Aorta (tissue), 5 donors: ENCODE measurements around the gene SPAG16. TPM values are rescaled to one million over a fixed set of nuclear protein-coding genes. Genes with fewer than 3 reads are reported as not detected.
"Not testable (repeated sequence)": the region's sequence is repeated elsewhere in the genome, so short reads cannot be mapped to it uniquely, and the experiment has no call there.

Source experiments
- ATAC-seq: fragments of 200-7000 bp; cut with Tn5 transposase; one replicate; pipeline ENCODE4 v1.9.1; 2022; ENCODE audit warnings: moderate library complexity; ENCODE audit not compliant: low FRiP score
- DNase-seq, 2 donors: peaks; one replicate each; pipeline ENCODE4 v3.0.0-alpha.2; 2020
- H3K27ac ChIP-seq, 2 donors: one replicate each; pipeline ENCODE4 v1.5.1; 2013; ENCODE audit warnings: low read length in 2 of 2, mild to moderate bottlenecking in 2 of 2, moderate library complexity in 2 of 2, control low read depth in 1 of 2, inconsistent platforms in 1 of 2, low read depth in 1 of 2
- H3K27me3 ChIP-seq, 2 donors: one replicate each; pipeline ENCODE4 v1.6.1; 2013; ENCODE audit warnings: control low read depth in 1 of 2, low read length in 1 of 2, mild to moderate bottlenecking in 1 of 2, moderate library complexity in 1 of 2; ENCODE audit not compliant: insufficient read depth in 2 of 2, control insufficient read depth in 1 of 2
- H3K36me3 ChIP-seq, 2 donors: one replicate each; pipeline ENCODE4 v1.6.1; 2013; ENCODE audit warnings: control low read depth in 1 of 2, low read length in 1 of 2, mild to moderate bottlenecking in 1 of 2; ENCODE audit not compliant: insufficient read depth in 2 of 2, control insufficient read depth in 1 of 2
- H3K4me1 ChIP-seq, 2 donors: one replicate each; pipeline ENCODE4 v1.6.1; 2013; ENCODE audit warnings: low read length in 2 of 2, control low read depth in 1 of 2, mild to moderate bottlenecking in 1 of 2, moderate library complexity in 1 of 2; ENCODE audit not compliant: insufficient read depth in 2 of 2, control insufficient read depth in 1 of 2
- H3K4me3 ChIP-seq, 2 donors: one replicate each; pipeline ENCODE4 v1.5.1; 2013; ENCODE audit warnings: low read length in 2 of 2, control low read depth in 1 of 2, mild to moderate bottlenecking in 1 of 2
- H3K9me3 ChIP-seq: one replicate; pipeline ENCODE4 v1.6.1; 2013; ENCODE audit warnings: mild to moderate bottlenecking, low read length; ENCODE audit not compliant: control insufficient read depth
- WGBS, 2 donors: extraction: QIAGEN DNeasy Blood & Tissue Kit; methylation state at CpG; one replicate each; pipeline ENCODE4 v1.1.7; 2013; 5-methylcytosine and 5-hydroxymethylcytosine counted together
- intact Hi-C, 2 donors: fragments of 100-400 bp; cut with DNase I; formaldehyde crosslinking; loops; one replicate each; pipeline versions ENCODE4 v1.14.2 to v1.15.0; 2022
- polyA plus RNA-seq, 2 donors: library from polyadenylated mRNA; stranded (reverse); fragments of 200-250 nt; gene quantifications; one replicate each; pipeline ENCODE4 v1.2.3, GENCODE V29; 2013
- total RNA-seq, 2 donors: library from RNA; stranded (reverse); fragmentation: NEBNext Ultra II Directional; extraction: Animal tissue kit (Norgen Biotek cat#: 25700); gene quantifications; one replicate each; pipeline ENCODE4 v1.2.1, GENCODE V29; 2021
- donor health status: healthy with polysubstance abuse.
- donor health status: Bipolar disorder and iron deficiency.
- donor health status: DM: no; HTN: no; CAD: no.
- donor health status: DM: no; HTN: no; CAD: no.
- donor health status: DM: yes; HTN: yes; CAD: no.

Gene SPAG16
- total and polyA plus RNA-seq, 4 donors = 23.7 to 36.1 (median 24.4) TPM

GRCh38 chr2:213664817-213665216 lies 380.6 kb downstream of the SPAG16 start:
- H3K4me3 ChIP-seq = no peak overlapping the region
- H3K27ac ChIP-seq = no peak overlapping the region
- no peak for DNase-seq
- no peaks in the 10 kb centered on the region for H3K27me3 ChIP-seq
- no peaks in the 10 kb centered on the region for H3K36me3 ChIP-seq
- intact Hi-C loops = no loop called here
- ATAC-seq = no peak
- H3K4me1 ChIP-seq = no peaks in the 10 kb centered on the region
- peaks cover 5% of the 10 kb centered on the region for H3K9me3 ChIP-seq

- ATAC-seq = no peak
These were observed 385.4 kb downstream of the SPAG16 start for GRCh38 chr2:213669657-213670056.

GRCh38 chr2:213678437-213679218 lies 394.4 kb downstream of the SPAG16 start:
- Histone ChIP-seq H3K27ac (no peak overlapping the region), H3K4me1 (no peaks in the 10 kb centered on the region), H3K4me3 (no peak overlapping the region), H3K27me3 (no peaks in the 10 kb centered on the region), H3K36me3 (peaks cover 0 to 2% of the 10 kb centered on the region in 2 donors), H3K9me3 (peaks cover 4% of the 10 kb centered on the region)
- WGBS, 2 donors = 76 to 77% methylated on average over 6 of the region's 6 CpGs
- intact Hi-C loops = no loop called here
- no peak for ATAC-seq
- no peak for DNase-seq

More at GRCh38 chr2:213669657-213670056, 385.4 kb downstream of the SPAG16 start:
- Histone ChIP-seq H3K9me3 (no peaks in the 10 kb centered on the region), H3K27me3 (no peaks in the 10 kb centered on the region), H3K4me1 (no peaks in the 10 kb centered on the region), H3K27ac (no peak overlapping the region), H3K4me3 (no peak overlapping the region), H3K36me3 (no peaks in the 10 kb centered on the region)
- no peak for DNase-seq
- 87% methylated on average over 4 of the region's 4 CpGs for WGBS, 2 donors
- intact Hi-C loops = no loop called here

- whole genome bisulfite sequencing, 2 donors = 80 to 89% methylated on average over 1 of the region's 1 CpG
- Histone ChIP-seq H3K4me1 (no peaks in the 10 kb centered on the region), H3K27ac (no peak overlapping the region), H3K9me3 (peaks cover 4% of the 10 kb centered on the region), H3K27me3 (no peaks in the 10 kb centered on the region), H3K4me3 (no peak overlapping the region), H3K36me3 (peaks cover 0 to 2% of the 10 kb centered on the region in 2 donors)
- ATAC-seq (no peak), DNase-seq (no peak)
- intact Hi-C loops = no loop called here
These were observed 395.6 kb downstream of the SPAG16 start for GRCh38 chr2:213679894-213680293.

GRCh38 chr2:213682276-213682675 lies 398.0 kb downstream of the SPAG16 start:
- Histone ChIP-seq H3K27ac (no peak overlapping the region), H3K27me3 (no peaks in the 10 kb centered on the region), H3K9me3 (peaks cover 4% of the 10 kb centered on the region), H3K36me3 (peaks cover 0 to 2% of the 10 kb centered on the region in 2 donors), H3K4me1 (no peaks in the 10 kb centered on the region), H3K4me3 (no peak overlapping the region)
- ATAC-seq (no peak), DNase-seq (no peak)
- WGBS, 2 donors = 42 to 47% methylated on average over 2 of the region's 2 CpGs
- intact Hi-C loops = no loop called here

- Histone ChIP-seq H3K4me1 (no peaks in the 10 kb centered on the region), H3K27me3 (no peaks in the 10 kb centered on the region), H3K27ac (no peak overlapping the region), H3K4me3 (no peak overlapping the region), H3K9me3 (no peaks in the 10 kb centered on the region), H3K36me3 (no peaks in the 10 kb centered on the region)
- intact Hi-C loops = no loop called here
- ATAC-seq (no peak), DNase-seq (no peak)
These were observed 403.9 kb downstream of the SPAG16 start for GRCh38 chr2:213688133-213688532.

GRCh38 chr2:213688825-213689224 lies 404.6 kb downstream of the SPAG16 start:
- not testable (repeated sequence) for H3K9me3 ChIP-seq

GRCh38 chr2:213689585-213689984 lies 405.3 kb downstream of the SPAG16 start:
- no peaks in the 10 kb centered on the region for H3K9me3 ChIP-seq
- no peaks in the 10 kb centered on the region for H3K36me3 ChIP-seq
- H3K27ac ChIP-seq = no peak overlapping the region
- no peak for DNase-seq
- no peak for ATAC-seq
- intact Hi-C loops = no loop called here
- no peaks in the 10 kb centered on the region for H3K4me1 ChIP-seq
- 29 to 49% methylated on average over 1 of the region's 1 CpG for WGBS, 2 donors
- H3K4me3 ChIP-seq = no peak overlapping the region
- H3K27me3 ChIP-seq = no peaks in the 10 kb centered on the region

More at GRCh38 chr2:213688825-213689224, 404.6 kb downstream of the SPAG16 start:
- H3K36me3 ChIP-seq, H3K4me3 ChIP-seq, H3K27me3 ChIP-seq, ATAC-seq, DNase-seq, intact Hi-C loops, H3K27ac ChIP-seq, H3K4me1 ChIP-seq: not testable (repeated sequence)
- WGBS, 2 donors = 55 to 59% methylated on average over 3 of the region's 3 CpGs

GRCh38 chr2:213691351-213691750 lies 407.1 kb downstream of the SPAG16 start:
- intact Hi-C loops = no loop called here
- Histone ChIP-seq H3K27me3 (no peaks in the 10 kb centered on the region), H3K4me1 (no peaks in the 10 kb centered on the region), H3K36me3 (no peaks in the 10 kb centered on the region), H3K27ac (no peak overlapping the region), H3K9me3 (no peaks in the 10 kb centered on the region), H3K4me3 (no peak overlapping the region)
- no peak for DNase-seq
- ATAC-seq = no peak
